Smooth muscle cell of the umbilical artery (primary cell): ENCODE results near the gene VPS29. TPM values are rescaled to one million over a fixed set of nuclear protein-coding genes. Genes with fewer than 3 reads are reported as not detected.

ENCODE experiments used
- total RNA-seq: library from RNA; depleted of rRNA; stranded (reverse); fragments of >200 nt; gene quantifications from 2 replicates; pipeline ENCODE4 v1.2.3, GENCODE V29; 2014

VPS29 gene
- 46.8 and 51.7 TPM in 2 replicates for total RNA-seq

GRCh38 chr12:110501752-110502738 is at the start of gene VPS29, which contains the start of gene RAD9B:
TSS of gene VPS29 (minus strand) at chr12:110502111. CDS start at chr12:110502051, 60 bp downstream.
TSS of gene RAD9B (plus strand) at chr12:110502331. CDS start at chr12:110502338, 7 bp downstream.

GRCh38 chr12:110468214-110469048 is 33.5 kb downstream of the VPS29 start, which contains the start of the genes FAM216A and GPN3:
TSS of gene FAM216A (plus strand) at chr12:110468845. CDS start at chr12:110468876, 31 bp downstream.
TSS of gene GPN3 (minus strand) at chr12:110468257. CDS start at chr12:110468203, 54 bp downstream.

GRCh38 chr12:110449799-110450497 is 52.0 kb downstream of the VPS29 start, which contains the start of gene ARPC3:
TSS of gene ARPC3 (minus strand) at chr12:110450337. CDS start at chr12:110450260, 77 bp downstream.

Other genes starting within 250 kb of the VPS29 start
- gene ATP2A2, start 220.9 kb downstream of the VPS29 start, total RNA-seq = 175 and 264 TPM in 2 replicates
- gene ANAPC7, start 98.4 kb downstream of the VPS29 start, total RNA-seq = 38.3 and 94.9 TPM in 2 replicates
- gene ARPC3, start 51.8 kb downstream of the VPS29 start, total RNA-seq = 271 and 280 TPM in 2 replicates
- gene GPN3, start 33.9 kb downstream of the VPS29 start, total RNA-seq = 14.0 and 19.1 TPM in 2 replicates
- 14.6 and 16.6 TPM in 2 replicates for gene FAM216A, start 33.3 kb downstream of the VPS29 start, total RNA-seq
- under 0.01 and 0.78 TPM in 2 replicates for gene RAD9B, start 220 bp upstream of the VPS29 start, total RNA-seq
- 6.2 and 10.4 TPM in 2 replicates for gene PPTC7, start 81.2 kb upstream of the VPS29 start, total RNA-seq
- 22.9 and 24.9 TPM in 2 replicates for gene TCTN1, start 112.0 kb upstream of the VPS29 start, total RNA-seq
- 2.7 and 3.6 TPM in 2 replicates for gene HVCN1, start 187.0 kb upstream of the VPS29 start, total RNA-seq
- 72.2 and 93.4 TPM in 2 replicates for gene PPP1CC, start 240.8 kb upstream of the VPS29 start, total RNA-seq